ENCODE results near the gene ALAS1. TPM values are rescaled to one million over a fixed set of nuclear protein-coding genes. Genes with fewer than 3 reads are reported as not detected.
A peak's percentile ranks its signal among the peaks of the same experiment; 100 is the strongest.

ALAS1 gene
- total RNA-seq, 1 experiment from 2014 or later, result 80.2 TPM

DNA sequence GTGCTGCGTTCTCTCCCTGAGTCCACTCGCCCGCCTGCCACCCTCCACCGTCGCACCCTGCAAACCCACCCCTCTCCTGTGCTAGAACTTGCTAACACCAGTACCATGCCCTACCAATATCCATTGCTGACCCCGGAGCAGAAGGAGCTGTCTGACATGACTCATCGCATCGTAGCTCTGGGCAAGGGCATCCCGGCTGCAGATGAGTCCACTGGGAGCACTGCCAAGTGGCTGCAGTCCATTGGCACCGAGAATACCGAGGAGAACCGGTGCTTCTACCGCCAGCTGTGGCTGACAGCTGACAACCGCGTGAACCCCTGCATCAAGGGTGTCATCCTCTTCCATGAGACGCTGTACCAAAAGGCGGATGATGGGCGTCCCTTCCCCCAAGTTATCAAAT, 4.9 kb upstream of the ALAS1 start:
- BruUV-seq (replicated peaks), result no TSS peak
- Mint-ChIP-seq H3K27me3 (ENCODE audit: unreplicated experiment) (no peaks in the 10 kb centered on the region), H3K36me3 (ENCODE audit: insufficient read depth, unreplicated experiment) (peaks cover 12% of the 10 kb centered on the region), H3K4me3 (ENCODE audit: low read depth, unreplicated experiment) (no peak overlapping the region), H3K27ac (ENCODE audit: unreplicated experiment) (no peak overlapping the region), H3K4me1 (ENCODE audit: low read depth, unreplicated experiment) (peaks cover 38% of the 10 kb centered on the region), H3K9me3 (ENCODE audit: low read depth, unreplicated experiment) (no peaks in the 10 kb centered on the region)
- CTCF ChIA-PET, result no interaction called here
- intact Hi-C loops (cut with micrococcal nuclease; ENCODE audit: unreplicated experiment), result no loop called here
- TF ChIP-seq, protein P1, sequence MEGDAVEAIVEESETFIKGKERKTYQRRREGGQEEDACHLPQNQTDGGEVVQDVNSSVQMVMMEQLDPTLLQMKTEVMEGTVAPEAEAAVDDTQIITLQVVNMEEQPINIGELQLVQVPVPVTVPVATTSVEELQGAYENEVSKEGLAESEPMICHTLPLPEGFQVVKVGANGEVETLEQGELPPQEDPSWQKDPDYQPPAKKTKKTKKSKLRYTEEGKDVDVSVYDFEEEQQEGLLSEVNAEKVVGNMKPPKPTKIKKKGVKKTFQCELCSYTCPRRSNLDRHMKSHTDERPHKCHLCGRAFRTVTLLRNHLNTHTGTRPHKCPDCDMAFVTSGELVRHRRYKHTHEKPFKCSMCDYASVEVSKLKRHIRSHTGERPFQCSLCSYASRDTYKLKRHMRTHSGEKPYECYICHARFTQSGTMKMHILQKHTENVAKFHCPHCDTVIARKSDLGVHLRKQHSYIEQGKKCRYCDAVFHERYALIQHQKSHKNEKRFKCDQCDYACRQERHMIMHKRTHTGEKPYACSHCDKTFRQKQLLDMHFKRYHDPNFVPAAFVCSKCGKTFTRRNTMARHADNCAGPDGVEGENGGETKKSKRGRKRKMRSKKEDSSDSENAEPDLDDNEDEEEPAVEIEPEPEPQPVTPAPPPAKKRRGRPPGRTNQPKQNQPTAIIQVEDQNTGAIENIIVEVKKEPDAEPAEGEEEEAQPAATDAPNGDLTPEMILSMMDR (IDR thresholded peaks at IDR 0.05; ENCODE audit: unreplicated experiment), result no peak
- no peak for DNase-seq

DNA sequence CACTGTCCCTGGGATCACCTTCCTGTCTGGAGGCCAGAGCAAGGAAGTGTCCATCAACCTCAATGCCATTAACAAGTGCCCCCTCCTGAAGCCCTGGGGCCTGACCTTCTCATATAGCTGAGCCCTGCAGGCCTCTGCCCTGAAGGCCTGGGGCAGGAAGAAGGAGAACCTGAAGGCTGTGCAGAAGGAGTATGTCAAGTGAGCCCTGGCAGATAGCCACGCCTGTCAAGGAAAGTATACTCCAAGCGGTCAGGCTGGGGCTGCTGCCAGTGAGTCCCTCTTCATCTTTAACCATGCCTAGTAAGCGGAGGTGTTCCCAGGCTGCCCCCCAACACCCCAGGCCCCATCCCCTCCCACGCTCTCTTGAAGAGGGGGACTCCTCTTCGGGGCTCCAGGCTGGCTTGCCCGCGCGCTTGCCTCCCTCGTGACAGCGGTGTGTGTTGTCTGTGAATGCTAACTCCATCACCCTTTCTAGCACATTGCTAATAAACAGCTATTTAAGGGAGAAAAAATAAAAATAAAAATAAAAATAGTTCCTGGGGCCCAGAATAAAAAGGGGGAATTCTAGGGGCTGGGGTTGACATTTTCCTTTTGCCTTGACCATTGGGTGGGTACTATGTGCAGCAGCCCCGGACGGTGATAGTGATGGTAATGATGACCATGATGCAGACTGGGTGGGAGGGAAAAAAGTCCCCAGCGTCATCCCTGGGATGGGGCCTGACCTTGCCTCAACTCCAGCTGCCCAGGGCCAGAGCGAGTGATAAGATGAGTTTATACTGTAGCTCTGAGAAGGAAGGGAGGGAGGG, 3.3 kb upstream of the ALAS1 start:
- no peak for DNase-seq
- CTCF ChIA-PET, result no interaction called here
- no TSS peak for BruUV-seq (replicated peaks)
- no peaks in the 10 kb centered on the region for H3K27me3 Mint-ChIP-seq (ENCODE audit: unreplicated experiment)
- peaks cover 27% of the 10 kb centered on the region for H3K36me3 Mint-ChIP-seq (ENCODE audit: insufficient read depth, unreplicated experiment)
- peaks cover 46% of the 10 kb centered on the region for H3K4me1 Mint-ChIP-seq (ENCODE audit: low read depth, unreplicated experiment)
- intact Hi-C loops (cut with micrococcal nuclease; ENCODE audit: unreplicated experiment), result loop anchor here (5.0 kb wide), 1 partner anchor 42 kb away; the partner anchor contains the start of gene POC1A
- no peak overlapping the region for H3K4me3 Mint-ChIP-seq (ENCODE audit: low read depth, unreplicated experiment)
- no peak overlapping the region for H3K27ac Mint-ChIP-seq (ENCODE audit: unreplicated experiment)
- TF ChIP-seq, protein P1 (IDR thresholded peaks at IDR 0.05; ENCODE audit: unreplicated experiment), result no peak
- no peaks in the 10 kb centered on the region for H3K9me3 Mint-ChIP-seq (ENCODE audit: low read depth, unreplicated experiment)

DNA sequence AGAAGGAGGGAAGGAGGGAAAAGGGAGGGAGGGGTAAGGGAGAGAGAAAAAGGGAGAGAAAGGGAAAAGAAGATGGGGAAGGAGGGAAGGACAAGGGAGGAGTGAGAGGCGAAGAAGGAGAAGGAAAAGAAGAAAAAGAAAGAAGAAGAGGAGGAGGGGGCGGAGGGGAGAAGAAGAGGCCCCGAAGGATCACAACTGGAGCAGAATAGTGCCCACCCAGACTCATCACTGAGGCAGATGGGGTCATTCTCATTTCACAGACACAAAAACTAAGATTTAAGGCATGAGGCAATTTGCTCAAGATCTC, 2.7 kb upstream of the ALAS1 start:
- BruUV-seq (replicated peaks), result no TSS peak
- H3K27me3 Mint-ChIP-seq (ENCODE audit: unreplicated experiment), result no peaks in the 10 kb centered on the region

DNA sequence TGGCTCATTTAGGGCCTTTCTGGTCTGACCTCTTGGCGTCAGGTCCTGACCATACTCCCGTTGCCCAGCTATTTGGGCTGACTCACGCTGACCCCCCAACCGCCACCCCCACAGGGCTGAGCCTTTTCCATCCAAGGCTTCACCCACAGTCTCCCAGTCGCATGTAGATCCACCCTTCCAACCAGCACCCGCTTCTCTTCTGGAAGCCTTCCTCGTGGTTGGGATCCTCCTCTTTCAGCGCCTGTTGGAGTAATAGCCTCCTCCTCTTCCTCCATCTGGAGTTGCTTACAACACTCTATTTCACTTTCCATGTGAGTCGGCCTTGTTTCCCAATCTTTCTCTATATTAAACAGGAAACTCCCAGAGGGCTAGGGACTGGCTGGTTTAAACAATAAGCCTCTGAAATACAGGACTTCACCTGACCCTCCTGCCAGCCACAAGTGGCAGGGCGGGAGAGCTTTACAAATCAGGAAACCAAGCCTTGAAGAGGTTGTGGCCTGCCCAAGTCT, 2.1 kb upstream of the ALAS1 start:
- no TSS peak for BruUV-seq (replicated peaks)
- no peak overlapping the region for H3K27ac Mint-ChIP-seq (ENCODE audit: unreplicated experiment)
- DNase-seq, result peak; percentile 41
- peaks cover 35% of the 10 kb centered on the region for H3K36me3 Mint-ChIP-seq (ENCODE audit: insufficient read depth, unreplicated experiment)
- H3K4me3 Mint-ChIP-seq (ENCODE audit: low read depth, unreplicated experiment), result no peak overlapping the region
- TF ChIP-seq, protein P1 (IDR thresholded peaks at IDR 0.05; ENCODE audit: unreplicated experiment), result no peak
- H3K9me3 Mint-ChIP-seq (ENCODE audit: low read depth, unreplicated experiment), result no peaks in the 10 kb centered on the region
- H3K27me3 Mint-ChIP-seq (ENCODE audit: unreplicated experiment), result no peaks in the 10 kb centered on the region
- peaks cover 36% of the 10 kb centered on the region for H3K4me1 Mint-ChIP-seq (ENCODE audit: low read depth, unreplicated experiment)
- CTCF ChIA-PET, result interaction anchor here (0.6 to 1.8 kb wide), 4 partner anchors 23 to 200 kb away, joined by 3 to 8 read pairs (median 5); partner anchors contain the start of genes POC1A and RPL29
- intact Hi-C loops (cut with micrococcal nuclease; ENCODE audit: unreplicated experiment), result loop anchor here (2.0 to 5.0 kb wide), 2 partner anchors 19 to 44 kb away; partner anchors contain the start of gene POC1A

More for the DNA sequence above, 2.7 kb upstream of the ALAS1 start:
- H3K36me3 Mint-ChIP-seq (ENCODE audit: insufficient read depth, unreplicated experiment), result peaks cover 31% of the 10 kb centered on the region
- TF ChIP-seq, protein P1 (IDR thresholded peaks at IDR 0.05; ENCODE audit: unreplicated experiment), result no peak
- H3K27ac Mint-ChIP-seq (ENCODE audit: unreplicated experiment), result no peak overlapping the region
- intact Hi-C loops (cut with micrococcal nuclease; ENCODE audit: unreplicated experiment), result loop anchor here (5.0 kb wide), 1 partner anchor 43 kb away; the partner anchor contains the start of gene POC1A
- no peak overlapping the region for H3K4me3 Mint-ChIP-seq (ENCODE audit: low read depth, unreplicated experiment)
- H3K4me1 Mint-ChIP-seq (ENCODE audit: low read depth, unreplicated experiment), result peaks cover 43% of the 10 kb centered on the region
- H3K9me3 Mint-ChIP-seq (ENCODE audit: low read depth, unreplicated experiment), result no peaks in the 10 kb centered on the region
- CTCF ChIA-PET, result no interaction called here
- DNase-seq, result no peak
